Activated CD4-positive, alpha-beta memory T cell treated with anti-CD3 and anti-CD28 coated beads, Interleukin-2, amount 10 ng/mL, durations not matched to agents 7 days and 5 days (primary cell): ENCODE measurements around the gene DOCK11. TPM values are rescaled to one million over a fixed set of nuclear protein-coding genes. Genes with fewer than 3 reads are reported as not detected.

Source experiments
- CTCF ChIA-PET: fragments of 350-600 bp; sonication (Branson Sonifier 250); formaldehyde crosslinking; loops from one replicate; lab custom pipeline; 2021; ENCODE audit warnings: antibody characterized with exemption, inconsistent platforms; lab: Charles Lee
- POLR2A ChIA-PET: fragments of 350-600 bp; sonication (Branson Sonifier 250); formaldehyde crosslinking; loops from one replicate; lab custom pipeline; 2021; ENCODE audit warnings: antibody characterized with exemption; lab: Charles Lee
- DNase-seq: peaks from one replicate; pipeline ENCODE4 v3.0.0-alpha.2; 2020
- H3K27ac Mint-ChIP-seq: one replicate; pipeline ENCODE4 v1.8.0; 2021; ENCODE audit warnings: mild to moderate bottlenecking, mixed read lengths
- H3K27me3 Mint-ChIP-seq: one replicate; pipeline ENCODE4 v1.8.0; 2021; ENCODE audit warnings: mixed read lengths
- H3K36me3 Mint-ChIP-seq: one replicate; pipeline ENCODE4 v1.8.0; 2021; ENCODE audit warnings: low read depth, mixed read lengths
- H3K4me1 Mint-ChIP-seq: one replicate; pipeline ENCODE4 v1.8.0; 2021; ENCODE audit warnings: mixed read lengths
- H3K4me3 Mint-ChIP-seq: one replicate; pipeline ENCODE4 v1.8.0; 2021; ENCODE audit warnings: mild to moderate bottlenecking, mixed read lengths
- H3K9me3 Mint-ChIP-seq: one replicate; pipeline ENCODE4 v1.8.0; 2021; ENCODE audit warnings: mixed read lengths
- total RNA-seq, 2 experiments: library from RNA; stranded (reverse); gene quantifications; one replicate each; pipeline ENCODE4 v1.2.3, GENCODE V29; 2021

Gene DOCK11
- total RNA-seq, 2 experiments from 2014 or later = 79.0 to 82.9 TPM

GRCh38 chrX:118631586-118631985, 136.0 kb downstream of the DOCK11 start:
- CTCF ChIA-PET = interaction anchor here (0.7 kb wide), 1 partner anchor 30 kb away, joined by 5 read pairs; no protein-coding TSS in a partner anchor
- H3K36me3 Mint-ChIP-seq = peaks cover 32% of the 10 kb centered on the region
- no peak for DNase-seq
- H3K4me1 Mint-ChIP-seq = no peaks in the 10 kb centered on the region
- no peak overlapping the region for H3K27ac Mint-ChIP-seq
- no peak overlapping the region for H3K4me3 Mint-ChIP-seq
- no peaks in the 10 kb centered on the region for H3K9me3 Mint-ChIP-seq
- POLR2A ChIA-PET = no interaction called here
- no peaks in the 10 kb centered on the region for H3K27me3 Mint-ChIP-seq

GRCh38 chrX:118632862-118633261, 137.2 kb downstream of the DOCK11 start:
- Mint-ChIP-seq H3K27ac (no peak overlapping the region), H3K27me3 (no peaks in the 10 kb centered on the region), H3K4me1 (no peaks in the 10 kb centered on the region), H3K9me3 (no peaks in the 10 kb centered on the region), H3K4me3 (no peak overlapping the region), H3K36me3 (peaks cover 32% of the 10 kb centered on the region)
- ChIA-PET POLR2A (no interaction called here), CTCF (interaction anchor here (0.6 kb wide), 1 partner anchor 100 kb away, joined by 3 read pairs; no protein-coding TSS in a partner anchor)
- no peak for DNase-seq

- ChIA-PET POLR2A (no interaction called here), CTCF (interaction anchor here (1.0 kb wide), 1 partner anchor 32 kb away, joined by 5 read pairs; no protein-coding TSS in a partner anchor)
- no peak overlapping the region for H3K4me3 Mint-ChIP-seq
- no peaks in the 10 kb centered on the region for H3K9me3 Mint-ChIP-seq
- no peak overlapping the region for H3K27ac Mint-ChIP-seq
- no peaks in the 10 kb centered on the region for H3K4me1 Mint-ChIP-seq
- H3K36me3 Mint-ChIP-seq = peaks cover 38% of the 10 kb centered on the region
- no peak for DNase-seq
- H3K27me3 Mint-ChIP-seq = no peaks in the 10 kb centered on the region
Measured at GRCh38 chrX:118633530-118633929, 137.9 kb downstream of the DOCK11 start.

GRCh38 chrX:118634336-118634735, 138.7 kb downstream of the DOCK11 start:
- DNase-seq = no peak
- H3K27me3 Mint-ChIP-seq = no peaks in the 10 kb centered on the region
- no peaks in the 10 kb centered on the region for H3K4me1 Mint-ChIP-seq
- ChIA-PET POLR2A (no interaction called here), CTCF (interaction anchor here (1.0 kb wide), 1 partner anchor 32 kb away, joined by 5 read pairs; no protein-coding TSS in a partner anchor)
- no peak overlapping the region for H3K4me3 Mint-ChIP-seq
- no peaks in the 10 kb centered on the region for H3K9me3 Mint-ChIP-seq
- peaks cover 38% of the 10 kb centered on the region for H3K36me3 Mint-ChIP-seq
- H3K27ac Mint-ChIP-seq = no peak overlapping the region

- ChIA-PET POLR2A (no interaction called here), CTCF (no interaction called here)
- Mint-ChIP-seq H3K27ac (no peak overlapping the region), H3K27me3 (no peaks in the 10 kb centered on the region), H3K36me3 (peaks cover 39% of the 10 kb centered on the region), H3K4me1 (no peaks in the 10 kb centered on the region), H3K4me3 (no peak overlapping the region), H3K9me3 (no peaks in the 10 kb centered on the region)
- no peak for DNase-seq
Measured at GRCh38 chrX:118637997-118638396, 142.4 kb downstream of the DOCK11 start.

- ChIA-PET CTCF (interaction anchor here (1.4 kb wide), 1 partner anchor 17 kb away, joined by 4 read pairs; no protein-coding TSS in a partner anchor), POLR2A (no interaction called here)
- Mint-ChIP-seq H3K4me3 (no peak overlapping the region), H3K27ac (no peak overlapping the region), H3K27me3 (no peaks in the 10 kb centered on the region), H3K9me3 (no peaks in the 10 kb centered on the region), H3K36me3 (peaks cover 41% of the 10 kb centered on the region), H3K4me1 (no peaks in the 10 kb centered on the region)
- DNase-seq = no peak
Measured at GRCh38 chrX:118644378-118644777, 148.8 kb downstream of the DOCK11 start.

GRCh38 chrX:118652717-118653116, 157.1 kb downstream of the DOCK11 start:
- CTCF ChIA-PET = no interaction called here
- POLR2A ChIA-PET = no interaction called here

GRCh38 chrX:118654331-118654730, 158.7 kb downstream of the DOCK11 start:
- H3K27me3 Mint-ChIP-seq = no peaks in the 10 kb centered on the region

More at GRCh38 chrX:118652717-118653116, 157.1 kb downstream of the DOCK11 start:
- Mint-ChIP-seq H3K4me3 (no peak overlapping the region), H3K36me3 (peaks cover 42% of the 10 kb centered on the region), H3K9me3 (no peaks in the 10 kb centered on the region), H3K27ac (no peak overlapping the region), H3K27me3 (no peaks in the 10 kb centered on the region), H3K4me1 (no peaks in the 10 kb centered on the region)
- DNase-seq = no peak

GRCh38 chrX:118655561-118656246, 160.1 kb downstream of the DOCK11 start:
- H3K36me3 Mint-ChIP-seq = peaks cover 42% of the 10 kb centered on the region
- H3K27me3 Mint-ChIP-seq = no peaks in the 10 kb centered on the region
- no peak overlapping the region for H3K4me3 Mint-ChIP-seq
- no peak overlapping the region for H3K27ac Mint-ChIP-seq
- ChIA-PET POLR2A (no interaction called here), CTCF (no interaction called here)
- H3K9me3 Mint-ChIP-seq = no peaks in the 10 kb centered on the region
- no peaks in the 10 kb centered on the region for H3K4me1 Mint-ChIP-seq
- no peak for DNase-seq

More at GRCh38 chrX:118654331-118654730, 158.7 kb downstream of the DOCK11 start:
- no peak for DNase-seq
- ChIA-PET CTCF (interaction anchor here (0.9 kb wide), 1 partner anchor 20 kb away, joined by 3 read pairs; no protein-coding TSS in a partner anchor), POLR2A (no interaction called here)
- no peak overlapping the region for H3K4me3 Mint-ChIP-seq
- no peaks in the 10 kb centered on the region for H3K4me1 Mint-ChIP-seq
- H3K9me3 Mint-ChIP-seq = no peaks in the 10 kb centered on the region
- H3K27ac Mint-ChIP-seq = no peak overlapping the region
- H3K36me3 Mint-ChIP-seq = peaks cover 43% of the 10 kb centered on the region

- POLR2A ChIA-PET = no interaction called here
- Mint-ChIP-seq H3K27ac (no peak overlapping the region), H3K4me1 (no peaks in the 10 kb centered on the region), H3K9me3 (no peaks in the 10 kb centered on the region), H3K36me3 (peaks cover 50% of the 10 kb centered on the region), H3K27me3 (no peaks in the 10 kb centered on the region), H3K4me3 (no peak overlapping the region)
- no peak for DNase-seq
- CTCF ChIA-PET = no interaction called here
Measured at GRCh38 chrX:118657413-118657812, 161.8 kb downstream of the DOCK11 start.

GRCh38 chrX:118660085-118660484, 164.5 kb downstream of the DOCK11 start:
- peaks cover 55% of the 10 kb centered on the region for H3K36me3 Mint-ChIP-seq
- no peaks in the 10 kb centered on the region for H3K9me3 Mint-ChIP-seq
- H3K27me3 Mint-ChIP-seq = no peaks in the 10 kb centered on the region
- no peaks in the 10 kb centered on the region for H3K4me1 Mint-ChIP-seq
- DNase-seq = no peak
- no peak overlapping the region for H3K4me3 Mint-ChIP-seq
- ChIA-PET POLR2A (no interaction called here), CTCF (no interaction called here)
- H3K27ac Mint-ChIP-seq = no peak overlapping the region

- no peak for DNase-seq
- no peaks in the 10 kb centered on the region for H3K4me1 Mint-ChIP-seq
- POLR2A ChIA-PET = no interaction called here
- H3K27me3 Mint-ChIP-seq = no peaks in the 10 kb centered on the region
- no peak overlapping the region for H3K4me3 Mint-ChIP-seq
- H3K27ac Mint-ChIP-seq = no peak overlapping the region
- H3K36me3 Mint-ChIP-seq = peaks cover 52% of the 10 kb centered on the region
- CTCF ChIA-PET = no interaction called here
- no peaks in the 10 kb centered on the region for H3K9me3 Mint-ChIP-seq
Measured at GRCh38 chrX:118665204-118665603, 169.6 kb downstream of the DOCK11 start.

GRCh38 chrX:118666521-118666920, 170.9 kb downstream of the DOCK11 start:
- H3K27me3 Mint-ChIP-seq = no peaks in the 10 kb centered on the region
- no peaks in the 10 kb centered on the region for H3K4me1 Mint-ChIP-seq
- DNase-seq = no peak
- peaks cover 48% of the 10 kb centered on the region for H3K36me3 Mint-ChIP-seq
- no peaks in the 10 kb centered on the region for H3K9me3 Mint-ChIP-seq
- no peak overlapping the region for H3K4me3 Mint-ChIP-seq
- POLR2A ChIA-PET = no interaction called here
- CTCF ChIA-PET = no interaction called here
- H3K27ac Mint-ChIP-seq = no peak overlapping the region

- H3K27ac Mint-ChIP-seq = no peak overlapping the region
- H3K4me3 Mint-ChIP-seq = no peak overlapping the region
- no peaks in the 10 kb centered on the region for H3K4me1 Mint-ChIP-seq
- CTCF ChIA-PET = no interaction called here
- no peaks in the 10 kb centered on the region for H3K27me3 Mint-ChIP-seq
- peaks cover 40% of the 10 kb centered on the region for H3K36me3 Mint-ChIP-seq
- no peak for DNase-seq
- POLR2A ChIA-PET = no interaction called here
- H3K9me3 Mint-ChIP-seq = no peaks in the 10 kb centered on the region
Measured at GRCh38 chrX:118669435-118669834, 173.8 kb downstream of the DOCK11 start.
